ENCODE measurements around the gene MYRFL. TPM values are rescaled to one million over a fixed set of nuclear protein-coding genes. Genes with fewer than 3 reads are reported as not detected.

MYRFL gene
- total RNA-seq, 1 experiment from 2014 or later: 0.16 TPM

DNA sequence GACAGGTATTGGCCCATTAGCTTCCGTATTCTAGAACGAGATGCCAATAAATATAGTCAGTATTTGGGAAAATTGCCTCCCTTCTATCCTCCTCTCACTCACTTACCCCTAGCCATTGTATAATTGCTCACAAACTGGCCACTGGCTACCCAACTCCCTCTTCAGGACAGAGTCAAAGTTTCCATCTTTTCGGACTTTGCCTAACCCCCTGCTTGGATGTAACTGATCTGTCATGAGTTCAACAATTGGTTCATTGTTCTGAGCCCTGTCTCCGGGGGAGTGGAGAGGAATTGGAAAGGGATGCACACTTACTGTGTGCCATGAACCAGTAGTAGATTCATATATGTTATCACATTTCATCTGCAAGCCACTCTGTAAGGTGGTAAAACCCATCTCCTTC lies 12.2 kb downstream of the MYRFL start:
- Histone ChIP-seq H3K9me3 (no peaks in the 10 kb centered on the region), H3K4me3 (ENCODE audit: low read depth, low read length) (no peak overlapping the region), H3K36me3 (ENCODE audit: control insufficient read depth, insufficient read depth, low read length) (no peaks in the 10 kb centered on the region), H3K4me1 (peaks cover 7% of the 10 kb centered on the region), H3K27me3 (replicated peaks; ENCODE audit: control insufficient read depth, insufficient read depth, low read length) (no peaks in the 10 kb centered on the region)
- TF ChIP-seq, protein P1, sequence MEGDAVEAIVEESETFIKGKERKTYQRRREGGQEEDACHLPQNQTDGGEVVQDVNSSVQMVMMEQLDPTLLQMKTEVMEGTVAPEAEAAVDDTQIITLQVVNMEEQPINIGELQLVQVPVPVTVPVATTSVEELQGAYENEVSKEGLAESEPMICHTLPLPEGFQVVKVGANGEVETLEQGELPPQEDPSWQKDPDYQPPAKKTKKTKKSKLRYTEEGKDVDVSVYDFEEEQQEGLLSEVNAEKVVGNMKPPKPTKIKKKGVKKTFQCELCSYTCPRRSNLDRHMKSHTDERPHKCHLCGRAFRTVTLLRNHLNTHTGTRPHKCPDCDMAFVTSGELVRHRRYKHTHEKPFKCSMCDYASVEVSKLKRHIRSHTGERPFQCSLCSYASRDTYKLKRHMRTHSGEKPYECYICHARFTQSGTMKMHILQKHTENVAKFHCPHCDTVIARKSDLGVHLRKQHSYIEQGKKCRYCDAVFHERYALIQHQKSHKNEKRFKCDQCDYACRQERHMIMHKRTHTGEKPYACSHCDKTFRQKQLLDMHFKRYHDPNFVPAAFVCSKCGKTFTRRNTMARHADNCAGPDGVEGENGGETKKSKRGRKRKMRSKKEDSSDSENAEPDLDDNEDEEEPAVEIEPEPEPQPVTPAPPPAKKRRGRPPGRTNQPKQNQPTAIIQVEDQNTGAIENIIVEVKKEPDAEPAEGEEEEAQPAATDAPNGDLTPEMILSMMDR (IDR thresholded peaks at IDR 0.05; ENCODE audit: insufficient read depth in 1 of 2, low read depth in 1 of 2, low read length in 1 of 2, severe bottlenecking in 1 of 2, unreplicated experiment in 1 of 2): no peak
- Mint-ChIP-seq H3K36me3 (ENCODE audit: insufficient read depth, unreplicated experiment) (no peaks in the 10 kb centered on the region), H3K4me1 (ENCODE audit: low read depth, unreplicated experiment) (no peaks in the 10 kb centered on the region), H3K4me3 (ENCODE audit: unreplicated experiment) (no peak overlapping the region), H3K9me3 (ENCODE audit: unreplicated experiment) (no peaks in the 10 kb centered on the region), H3K27me3 (ENCODE audit: insufficient read depth, unreplicated experiment) (peaks cover 5% of the 10 kb centered on the region), H3K27ac (ENCODE audit: unreplicated experiment) (no peak overlapping the region)
- intact Hi-C loops (cut with micrococcal nuclease; ENCODE audit: unreplicated experiment): no loop called here
- DNase-seq: no peak
- POLR2A ChIA-PET: no interaction called here
- CTCF ChIA-PET: no interaction called here
- no TSS peak for BruUV-seq (replicated peaks)

DNA sequence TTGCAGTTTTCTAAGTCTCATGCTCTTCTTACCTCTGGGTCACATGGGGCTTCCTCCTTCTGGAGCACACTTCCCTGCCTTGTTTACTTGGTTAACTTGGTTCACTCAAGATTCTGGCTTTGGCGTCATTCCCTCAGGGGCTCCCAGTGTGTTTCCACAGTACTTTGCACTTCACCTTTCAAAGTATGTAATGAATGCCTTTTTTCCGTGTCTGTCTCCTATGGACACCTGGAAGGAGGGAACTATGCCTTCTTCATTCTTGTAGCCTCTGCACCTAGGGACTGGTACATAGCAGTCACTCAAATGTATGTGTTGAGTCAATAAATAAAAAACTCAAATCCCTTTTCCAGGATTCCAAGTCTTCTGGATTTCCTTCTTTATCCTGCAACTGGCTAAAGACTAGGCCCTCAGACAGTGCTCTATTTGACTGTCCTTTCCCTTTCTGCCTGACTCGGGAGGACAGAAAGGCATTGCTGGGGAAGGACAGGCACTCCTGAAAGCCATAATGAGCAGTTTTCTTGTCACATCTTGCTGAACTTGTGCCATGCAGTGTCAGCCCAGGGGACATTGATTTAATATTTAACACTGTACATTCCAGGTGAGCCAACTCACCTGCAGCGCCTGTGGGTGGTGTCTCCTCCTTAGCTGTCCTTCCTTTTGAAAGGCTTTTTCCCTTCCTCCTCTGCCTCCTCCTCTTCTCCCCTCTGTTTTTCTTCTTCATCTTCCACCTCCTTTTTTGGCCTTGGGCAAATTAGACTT lies 12.8 kb downstream of the MYRFL start:
- H3K27ac Mint-ChIP-seq (ENCODE audit: unreplicated experiment): no peak overlapping the region
- H3K36me3 Mint-ChIP-seq (ENCODE audit: insufficient read depth, unreplicated experiment): no peaks in the 10 kb centered on the region
- ChIA-PET CTCF (no interaction called here), POLR2A (no interaction called here)
- intact Hi-C loops (cut with micrococcal nuclease; ENCODE audit: unreplicated experiment): no loop called here
- no peaks in the 10 kb centered on the region for H3K9me3 Mint-ChIP-seq (ENCODE audit: unreplicated experiment)
- no TSS peak for BruUV-seq (replicated peaks)
- Histone ChIP-seq H3K4me1 (peaks cover 7% of the 10 kb centered on the region), H3K27me3 (replicated peaks; ENCODE audit: control insufficient read depth, insufficient read depth, low read length) (no peaks in the 10 kb centered on the region), H3K9me3 (no peaks in the 10 kb centered on the region), H3K4me3 (ENCODE audit: low read depth, low read length) (no peak overlapping the region), H3K36me3 (ENCODE audit: control insufficient read depth, insufficient read depth, low read length) (no peaks in the 10 kb centered on the region)
- TF ChIP-seq, protein P1 (IDR thresholded peaks at IDR 0.05; ENCODE audit: insufficient read depth in 1 of 2, low read depth in 1 of 2, low read length in 1 of 2, severe bottlenecking in 1 of 2, unreplicated experiment in 1 of 2): no peak
- no peak overlapping the region for H3K4me3 Mint-ChIP-seq (ENCODE audit: unreplicated experiment)
- H3K4me1 Mint-ChIP-seq (ENCODE audit: low read depth, unreplicated experiment): no peaks in the 10 kb centered on the region
- DNase-seq: no peak
- H3K27me3 Mint-ChIP-seq (ENCODE audit: insufficient read depth, unreplicated experiment): no peaks in the 10 kb centered on the region

DNA sequence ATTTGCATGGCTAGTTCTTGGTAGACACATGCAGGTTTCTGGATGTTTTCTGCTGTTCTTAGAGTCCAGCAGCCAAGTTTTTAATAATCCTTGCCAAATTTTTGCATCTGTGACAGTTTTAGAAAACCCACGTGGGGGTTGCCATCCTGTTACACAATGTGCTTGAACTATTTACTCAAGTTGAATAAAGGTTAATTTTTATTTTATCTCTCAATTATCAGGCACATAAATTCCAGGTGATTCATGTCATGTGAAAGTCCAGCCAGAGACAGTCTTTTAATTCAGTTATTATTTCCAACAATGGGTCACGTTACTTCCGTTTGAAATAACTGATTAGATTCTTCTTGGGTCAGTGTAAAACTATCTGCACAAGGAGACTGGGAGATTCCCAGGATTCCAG lies 15.7 kb downstream of the MYRFL start:
- Mint-ChIP-seq H3K4me3 (ENCODE audit: unreplicated experiment) (no peak overlapping the region), H3K27me3 (ENCODE audit: insufficient read depth, unreplicated experiment) (no peaks in the 10 kb centered on the region), H3K9me3 (ENCODE audit: unreplicated experiment) (no peaks in the 10 kb centered on the region), H3K36me3 (ENCODE audit: insufficient read depth, unreplicated experiment) (no peaks in the 10 kb centered on the region), H3K4me1 (ENCODE audit: low read depth, unreplicated experiment) (no peaks in the 10 kb centered on the region), H3K27ac (ENCODE audit: unreplicated experiment) (no peak overlapping the region)
- peaks cover 7% of the 10 kb centered on the region for H3K4me1 ChIP-seq
- no TSS peak for BruUV-seq (replicated peaks)
- ChIA-PET CTCF (no interaction called here), POLR2A (no interaction called here)
- TF ChIP-seq, protein P1 (IDR thresholded peaks at IDR 0.05; ENCODE audit: insufficient read depth in 1 of 2, low read depth in 1 of 2, low read length in 1 of 2, severe bottlenecking in 1 of 2, unreplicated experiment in 1 of 2): no peak
- intact Hi-C loops (cut with micrococcal nuclease; ENCODE audit: unreplicated experiment): no loop called here
- no peak for DNase-seq
- no peak overlapping the region for H3K4me3 ChIP-seq (ENCODE audit: low read depth, low read length)
- no peaks in the 10 kb centered on the region for H3K27me3 ChIP-seq (replicated peaks; ENCODE audit: control insufficient read depth, insufficient read depth, low read length)
- H3K9me3 ChIP-seq: no peaks in the 10 kb centered on the region
- no peaks in the 10 kb centered on the region for H3K36me3 ChIP-seq (ENCODE audit: control insufficient read depth, insufficient read depth, low read length)

All from Caco-2 (cell line).